ENCODE results near the gene GRIN2C.
"Not testable (repeated sequence)": the region's sequence is repeated elsewhere in the genome, so short reads cannot be mapped to it uniquely, and the experiment has no call there.

Gene GRIN2C

GRCh38 chr17:74859459-74860228 lies at the start of gene GRIN2C:
GRIN2C (minus strand) TSS chr17:74859885; CDS start chr17:74855092, 4,793 bp downstream.
- no peak for DNase-seq

DNA sequence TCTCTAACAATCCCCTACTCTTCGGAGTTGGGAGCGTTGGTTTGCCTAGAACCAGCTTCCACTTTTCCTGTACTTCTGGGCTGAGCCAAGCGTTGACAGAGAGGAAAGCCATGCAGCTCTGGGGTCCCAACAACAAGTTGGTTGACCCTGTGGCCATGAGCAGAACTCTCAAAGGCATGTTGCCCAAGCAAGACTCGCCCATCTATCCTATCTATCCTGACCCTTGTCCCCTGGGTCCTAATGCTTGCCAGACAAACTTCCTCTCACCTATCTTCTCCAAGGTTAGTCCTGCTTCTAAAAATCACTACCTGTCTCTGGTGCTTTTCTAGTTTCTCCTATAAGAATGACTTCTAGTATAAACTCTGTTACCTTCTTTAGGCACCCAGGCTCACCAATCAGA lies 49.4 kb upstream of the GRIN2C start:
- not testable (repeated sequence) for DNase-seq

GRCh38 chr17:74907012-74907411 lies 47.3 kb upstream of the GRIN2C start:
- no peak for DNase-seq

GRCh38 chr17:74906214-74906793 lies 46.6 kb upstream of the GRIN2C start:
- DNase-seq: not testable (repeated sequence)

DNA sequence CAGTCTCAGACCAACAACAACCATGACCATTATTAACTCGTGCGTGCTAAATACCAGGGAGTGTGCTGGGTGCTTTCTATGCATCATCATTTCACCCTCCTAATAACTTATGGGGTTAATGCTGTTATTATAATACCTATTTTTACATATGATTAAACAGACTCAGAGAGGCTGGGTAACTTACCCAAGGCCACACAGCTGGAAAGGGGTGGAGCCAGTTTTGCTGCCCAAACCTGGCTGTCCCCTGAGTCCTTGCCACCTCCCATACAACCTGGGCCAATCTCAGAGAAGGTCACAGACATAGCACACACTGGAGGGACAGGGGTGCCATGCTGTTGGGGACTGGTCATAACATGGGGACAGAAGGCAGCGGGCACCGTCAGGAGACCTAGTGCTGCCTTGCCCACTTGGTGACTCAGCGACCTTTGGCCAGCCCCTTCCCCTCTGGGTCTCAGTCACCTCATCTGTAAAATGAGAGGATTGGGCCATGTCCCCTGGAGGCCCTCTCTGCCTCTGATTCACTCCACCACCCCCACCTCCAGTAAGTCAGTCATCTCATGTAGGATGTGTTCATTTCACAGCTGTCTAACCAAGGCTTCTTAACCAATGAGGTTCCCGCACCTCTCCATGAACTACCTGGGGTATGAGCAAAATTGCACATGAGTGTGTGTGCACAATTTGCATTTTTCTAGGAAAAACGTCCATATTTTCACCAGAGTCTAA lies 45.2 kb upstream of the GRIN2C start:
- DNase-seq: no peak

DNA sequence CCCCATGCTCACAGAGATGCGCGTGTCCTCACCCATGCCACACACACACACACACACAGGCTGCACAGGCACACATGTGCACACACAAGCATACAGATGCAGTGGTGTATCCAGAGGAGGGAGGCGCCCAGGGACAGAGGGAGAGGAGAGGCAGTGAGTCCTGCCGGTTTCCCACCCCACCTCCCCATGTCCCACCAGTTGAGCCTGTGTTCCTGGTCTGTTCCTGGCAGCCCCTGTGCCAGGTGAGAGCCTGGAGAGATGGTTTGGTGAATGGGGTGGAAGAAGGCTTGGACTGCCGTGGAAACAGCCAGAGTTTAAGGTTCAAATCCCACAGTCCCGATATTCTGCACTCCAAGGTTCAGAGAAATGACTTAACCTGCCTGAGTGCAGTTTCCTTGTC lies 44.0 kb upstream of the GRIN2C start:
- DNase-seq: no peak

GRCh38 chr17:74903034-74903433 lies 43.3 kb upstream of the GRIN2C start:
- no peak for DNase-seq

DNA sequence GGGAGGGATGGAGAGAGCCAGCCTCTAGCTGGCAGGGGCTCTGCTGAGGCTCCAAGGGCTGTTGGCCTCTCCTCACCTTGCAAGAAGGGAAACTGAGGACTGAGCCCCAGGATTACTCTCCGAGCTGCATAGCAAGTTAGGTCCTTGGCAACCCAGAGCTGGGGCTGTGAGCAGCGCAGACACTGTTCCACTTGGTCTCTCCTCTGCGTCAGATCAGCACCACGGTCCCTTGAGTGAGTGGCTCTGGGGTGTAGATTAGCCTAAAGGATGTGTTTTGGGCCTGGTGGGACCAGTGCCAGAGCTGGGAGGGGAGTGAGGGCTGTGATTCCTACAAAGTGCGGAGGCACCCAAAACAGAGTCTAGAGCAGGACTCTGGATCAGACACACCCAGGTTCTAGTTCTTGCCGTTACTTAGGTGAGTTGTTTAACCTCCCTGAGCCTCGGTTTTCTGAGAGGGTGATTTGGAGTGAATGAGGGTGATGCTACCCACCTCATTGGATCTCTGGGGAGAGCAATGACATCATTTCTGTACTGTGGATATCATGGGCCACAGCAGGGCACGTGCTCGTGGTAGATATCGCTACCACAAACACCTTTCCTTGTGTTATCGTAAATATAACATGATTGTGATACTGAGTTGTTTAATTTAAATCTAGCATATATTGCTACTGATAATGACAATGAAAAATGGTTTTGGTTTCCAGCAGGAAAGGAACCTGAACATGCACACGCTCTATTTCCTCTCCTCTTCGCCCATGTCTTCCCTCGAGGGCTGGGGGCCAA lies 41.9 kb upstream of the GRIN2C start:
- no peak for DNase-seq

GRCh38 chr17:74900208-74900607 lies 40.5 kb upstream of the GRIN2C start:
- DNase-seq: no peak

GRCh38 chr17:74898376-74898946 lies 38.8 kb upstream of the GRIN2C start:
- DNase-seq: no peak

GRCh38 chr17:74893936-74894671 lies 34.4 kb upstream of the GRIN2C start:
- no peak for DNase-seq

DNA sequence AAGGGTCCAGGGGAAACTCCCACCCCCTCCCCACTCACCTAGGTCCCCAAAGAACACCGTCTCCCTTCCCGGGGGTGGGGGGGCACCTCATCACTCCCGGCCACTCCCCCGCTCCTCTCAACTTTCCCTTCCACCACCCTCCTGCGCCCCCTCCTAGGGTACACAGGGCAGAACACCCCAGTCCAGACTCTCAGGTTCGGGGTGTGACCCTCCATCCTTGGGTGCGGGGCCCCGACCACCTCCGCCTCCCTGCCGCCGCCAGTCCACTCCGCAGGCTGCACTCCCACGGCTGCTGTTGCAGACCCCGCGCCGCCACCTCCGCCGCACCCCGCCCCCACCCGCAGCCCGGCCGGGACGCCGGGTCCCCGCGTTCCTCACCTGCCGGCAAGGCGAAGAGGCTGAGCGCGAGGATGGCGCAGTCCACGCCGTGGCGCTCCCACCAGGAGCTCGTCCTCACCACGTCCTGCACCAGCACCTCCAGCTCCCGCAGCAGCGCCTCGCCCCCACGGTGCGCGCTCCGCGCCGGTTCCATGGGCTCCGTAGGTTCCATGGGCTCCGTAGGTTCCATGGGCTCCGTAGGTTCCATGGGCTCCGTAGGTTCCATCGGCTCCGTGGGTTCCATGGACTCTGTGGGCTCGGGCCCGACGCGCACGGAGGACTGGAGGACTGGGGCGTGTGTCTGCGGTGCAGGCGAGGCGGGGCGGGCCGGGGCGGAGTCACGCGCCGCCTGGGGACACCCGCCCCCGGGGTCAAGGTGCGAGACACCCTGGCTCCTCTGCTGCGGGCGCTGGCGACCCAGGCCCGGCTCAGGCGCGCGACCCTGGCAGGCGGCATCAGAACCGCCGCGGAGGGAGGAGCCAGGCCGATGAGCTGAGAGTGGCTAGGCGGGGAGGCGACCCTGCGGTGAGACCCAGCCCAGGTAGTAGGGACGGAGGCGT lies 33.6 kb upstream of the GRIN2C start, which contains the start of gene FADS6:
Gene FADS6 (minus strand): TSS at position 660 of the 938 bp plus-strand sequence. CDS start 38 bp downstream, at position 622.
- DNase-seq: no peak

GRCh38 chr17:74892013-74892841 lies 32.5 kb upstream of the GRIN2C start:
- no peak for DNase-seq

- no peak for DNase-seq
Measured at GRCh38 chr17:74890554-74890953, 30.9 kb upstream of the GRIN2C start.

- no peak for DNase-seq
Measured at GRCh38 chr17:74888469-74888868, 28.8 kb upstream of the GRIN2C start.

GRCh38 chr17:74883241-74883745 lies 23.6 kb upstream of the GRIN2C start:
- DNase-seq: peak; percentile 20

GRCh38 chr17:74882517-74883240 lies 23.0 kb upstream of the GRIN2C start:
- DNase-seq: no peak

DNA sequence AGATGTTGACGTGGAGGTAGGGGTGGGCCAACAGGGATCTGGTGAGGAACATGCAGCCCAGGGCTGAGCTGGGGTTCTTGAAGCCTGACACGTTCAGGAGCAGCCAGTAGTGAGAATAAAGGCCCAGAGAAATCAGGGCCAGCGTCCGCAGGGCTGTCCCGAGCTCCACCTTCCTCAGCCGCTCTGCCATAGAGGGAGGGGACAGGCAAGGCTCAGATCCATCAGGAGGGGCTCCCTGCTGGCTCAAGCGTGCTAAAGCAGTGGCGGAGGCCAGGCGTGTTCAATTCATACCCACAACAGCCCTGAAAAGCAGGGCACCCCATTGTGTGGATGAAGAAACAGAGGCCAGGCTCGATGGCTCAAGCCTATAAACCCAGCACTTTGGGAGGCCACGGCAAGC lies 21.4 kb upstream of the GRIN2C start:
- no peak for DNase-seq

DNA sequence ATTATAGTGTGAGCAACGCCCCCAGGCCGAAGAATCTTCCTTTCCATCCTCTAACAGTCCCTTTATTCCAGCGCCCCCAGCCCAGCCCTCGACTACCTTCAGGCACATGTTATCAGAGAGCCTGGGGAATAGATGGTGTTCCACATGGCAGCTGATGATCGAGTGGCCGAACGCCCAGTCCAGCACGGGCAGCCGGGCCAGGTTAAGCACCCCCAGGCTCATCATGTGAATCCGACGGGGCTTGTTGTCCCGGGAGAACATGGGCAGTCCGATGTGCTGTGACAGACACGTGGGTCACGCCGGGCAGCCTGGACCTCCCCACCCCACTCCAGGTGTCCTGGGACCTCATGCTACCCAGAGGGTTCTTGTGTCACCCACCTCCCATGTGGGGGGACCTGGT lies 19.6 kb upstream of the GRIN2C start:
- DNase-seq: no peak
